Astrocyte (in vitro differentiated cells and primary cell): Measurements from ENCODE around the gene MBNL2.

ENCODE experiments used
- CTCF ChIP-seq: IDR thresholded peaks from 2 replicates; pipeline ENCODE4 v1.5.1; 2011; ENCODE audit warnings: low read depth, mild to moderate bottlenecking, inconsistent platforms, low read length, moderate library complexity; ENCODE audit not compliant: insufficient read depth
- EZH2 ChIP-seq: IDR thresholded peaks from 2 replicates; pipeline ENCODE4 v1.6.1; 2012; ENCODE audit warnings: mild to moderate bottlenecking, low read length, inconsistent platforms; ENCODE audit not compliant: insufficient read depth

- no peak for TF ChIP-seq CTCF
- no peak for TF ChIP-seq EZH2
Measured at GRCh38 chr13:97328222-97328790, 106.2 kb downstream of the MBNL2 start.
